Stimulated activated naive CD4-positive, alpha-beta T cell treated with Interleukin-2 at 50 U/mL for 16 hours (primary cell): ENCODE results near the gene PRODH2.

Experiments used
- DNase-seq: peaks from one replicate; lab custom pipeline; 2025; lab: John Stamatoyannopoulos, UW

Gene PRODH2

DNA sequence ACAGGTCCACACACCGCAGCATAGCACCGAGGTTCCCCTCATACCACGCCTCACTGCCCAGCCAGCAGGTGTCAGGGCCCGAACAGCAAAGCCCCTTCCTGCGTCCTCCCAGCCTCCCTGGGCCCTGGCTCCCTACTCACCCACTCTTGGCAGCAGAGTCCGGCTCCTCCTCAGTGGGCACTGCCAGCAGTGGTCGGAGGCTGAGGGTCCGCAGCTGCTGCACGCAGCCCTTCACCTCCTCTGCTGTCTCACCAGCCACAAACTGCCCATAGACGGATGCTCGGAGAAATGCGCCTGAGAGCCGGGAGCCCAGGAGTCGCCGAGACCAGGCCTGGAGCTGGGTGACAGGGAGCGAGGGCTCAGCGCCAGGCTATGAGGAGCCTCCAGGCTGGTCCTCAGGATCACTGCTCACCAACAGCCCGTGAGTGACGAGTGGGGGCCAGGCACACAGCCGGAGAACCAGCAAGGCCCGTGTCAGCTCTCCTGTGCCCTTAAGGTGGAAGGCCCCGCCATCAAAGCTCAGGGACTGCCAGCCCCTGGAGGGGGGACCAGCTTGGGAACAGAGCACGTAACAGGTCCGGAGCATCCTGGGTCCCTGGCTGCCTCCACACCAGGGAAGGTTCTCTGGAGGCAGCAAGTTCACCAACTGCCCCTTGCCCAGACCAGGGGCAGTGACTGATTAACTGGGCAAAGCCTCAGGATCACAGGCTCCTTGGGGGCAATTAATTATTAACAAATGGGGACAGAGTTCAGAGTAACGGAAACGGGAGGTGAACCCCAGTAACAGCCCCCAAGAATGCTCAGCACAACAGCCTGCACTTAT, at the start of gene PRODH2:
PRODH2 (minus strand) TSS at position 626 of the 823 bp plus-strand sequence; CDS start at position 586, 40 bp downstream.
- DNase-seq = no peak

GRCh38 chr19:35861640-35862160, 49.1 kb upstream of the PRODH2 start:
- no peak for DNase-seq

- DNase-seq = no peak
Measured at GRCh38 chr19:35860818-35861639, 48.4 kb upstream of the PRODH2 start.

DNA sequence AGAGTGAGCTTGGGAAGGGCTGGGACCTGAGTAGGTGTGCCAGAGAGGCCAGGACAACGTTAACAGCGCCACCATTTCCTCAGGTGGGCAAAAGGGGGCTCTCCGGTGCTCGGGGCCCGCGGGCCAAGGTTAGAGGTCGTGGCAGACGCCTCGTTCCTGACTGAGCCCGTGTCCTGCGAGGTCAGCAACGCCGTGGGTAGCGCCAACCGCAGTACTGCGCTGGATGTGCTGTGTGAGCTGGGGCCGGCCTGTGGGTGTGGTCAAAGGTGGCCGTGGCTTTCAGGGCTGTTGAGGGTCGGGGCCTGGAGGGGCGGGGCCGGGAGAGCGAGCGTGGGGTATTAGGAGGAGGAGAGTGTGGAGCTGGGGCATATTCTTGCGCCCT, 47.8 kb upstream of the PRODH2 start:
- no peak for DNase-seq

GRCh38 chr19:35859414-35859813, 46.8 kb upstream of the PRODH2 start:
- no peak for DNase-seq

DNA sequence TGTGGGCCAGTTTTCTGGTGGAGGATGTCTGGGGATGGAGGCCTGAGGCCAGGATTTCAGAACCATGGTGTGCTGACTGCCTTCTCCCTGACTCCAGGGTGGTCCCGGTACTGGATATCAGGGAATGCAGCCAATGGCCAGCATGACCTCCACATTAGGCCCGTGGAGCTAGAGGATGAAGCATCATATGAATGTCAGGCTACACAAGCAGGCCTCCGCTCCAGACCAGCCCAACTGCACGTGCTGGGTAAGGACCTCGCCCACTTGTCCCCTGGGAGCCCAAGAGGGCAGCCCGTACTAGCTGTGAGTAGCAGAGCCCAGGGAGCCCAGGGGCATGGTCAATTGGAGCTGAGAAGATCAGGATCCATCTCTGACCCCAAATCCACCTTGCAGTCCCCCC, 45.7 kb upstream of the PRODH2 start:
- no peak for DNase-seq

DNA sequence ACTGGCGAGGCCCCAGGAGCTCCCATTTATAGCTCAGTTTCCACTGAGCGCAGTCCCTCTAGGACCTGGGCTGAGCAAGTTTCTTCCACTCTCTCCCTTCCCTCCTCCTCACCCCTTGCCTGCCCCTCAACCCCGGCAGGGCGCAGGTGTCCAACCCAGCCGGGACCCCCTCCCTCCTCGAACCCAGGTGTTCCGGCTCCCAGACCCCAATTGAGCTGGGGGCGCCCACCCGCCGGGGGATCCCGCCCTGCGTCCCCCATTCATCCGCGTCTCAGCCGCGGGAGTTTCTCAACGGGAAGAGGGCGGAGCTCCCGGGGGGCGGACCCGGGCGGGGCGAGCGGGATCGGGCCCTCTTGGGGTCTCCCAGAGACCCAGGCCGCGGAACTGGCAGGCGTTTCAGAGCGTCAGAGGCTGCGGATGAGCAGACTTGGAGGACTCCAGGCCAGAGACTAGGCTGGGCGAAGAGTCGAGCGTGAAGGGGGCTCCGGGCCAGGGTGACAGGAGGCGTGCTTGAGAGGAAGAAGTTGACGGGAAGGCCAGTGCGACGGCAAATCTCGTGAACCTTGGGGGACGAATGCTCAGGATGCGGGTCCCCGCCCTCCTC, 44.0 kb upstream of the PRODH2 start, which contains the start of gene KIRREL2:
KIRREL2 (plus strand) TSS at position 366 of the 604 bp plus-strand sequence; CDS start at position 575, 209 bp downstream.
- peak; percentile 17 for DNase-seq

DNA sequence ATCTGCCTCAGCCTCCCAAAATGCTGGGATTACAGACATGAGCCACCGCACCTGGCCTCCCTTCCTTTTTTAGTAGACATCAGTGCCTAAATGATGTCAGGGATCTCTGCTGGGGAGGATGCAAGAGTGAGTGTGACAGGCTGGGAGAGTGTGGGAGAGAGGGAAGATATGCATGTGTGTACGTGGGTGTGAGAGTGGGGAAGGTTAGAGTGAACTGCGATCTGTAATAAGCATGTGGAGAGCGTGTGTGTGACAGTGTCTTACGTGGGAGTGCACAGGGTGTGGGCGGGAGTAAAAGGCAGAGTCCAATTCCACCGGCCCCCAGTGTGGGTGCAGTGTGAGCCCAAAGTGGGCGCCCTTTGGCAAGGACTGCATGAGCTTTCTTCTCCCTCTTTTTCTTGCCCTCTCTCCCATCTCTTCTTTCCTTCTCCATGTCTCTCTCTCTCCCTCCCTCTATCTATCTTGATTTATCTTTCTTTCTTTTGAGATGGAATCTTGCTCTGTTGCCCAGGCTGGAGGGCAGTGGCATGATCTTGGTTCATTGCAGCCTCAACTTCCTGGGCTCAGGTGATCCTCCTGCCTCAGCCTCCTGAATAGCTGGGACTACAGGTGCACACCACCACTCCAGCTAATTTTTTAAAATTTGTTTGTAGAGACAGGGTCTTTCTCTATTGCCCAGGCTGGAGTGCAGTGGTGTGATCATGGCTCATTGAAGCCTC, 40.6 kb upstream of the PRODH2 start:
- no peak for DNase-seq

DNA sequence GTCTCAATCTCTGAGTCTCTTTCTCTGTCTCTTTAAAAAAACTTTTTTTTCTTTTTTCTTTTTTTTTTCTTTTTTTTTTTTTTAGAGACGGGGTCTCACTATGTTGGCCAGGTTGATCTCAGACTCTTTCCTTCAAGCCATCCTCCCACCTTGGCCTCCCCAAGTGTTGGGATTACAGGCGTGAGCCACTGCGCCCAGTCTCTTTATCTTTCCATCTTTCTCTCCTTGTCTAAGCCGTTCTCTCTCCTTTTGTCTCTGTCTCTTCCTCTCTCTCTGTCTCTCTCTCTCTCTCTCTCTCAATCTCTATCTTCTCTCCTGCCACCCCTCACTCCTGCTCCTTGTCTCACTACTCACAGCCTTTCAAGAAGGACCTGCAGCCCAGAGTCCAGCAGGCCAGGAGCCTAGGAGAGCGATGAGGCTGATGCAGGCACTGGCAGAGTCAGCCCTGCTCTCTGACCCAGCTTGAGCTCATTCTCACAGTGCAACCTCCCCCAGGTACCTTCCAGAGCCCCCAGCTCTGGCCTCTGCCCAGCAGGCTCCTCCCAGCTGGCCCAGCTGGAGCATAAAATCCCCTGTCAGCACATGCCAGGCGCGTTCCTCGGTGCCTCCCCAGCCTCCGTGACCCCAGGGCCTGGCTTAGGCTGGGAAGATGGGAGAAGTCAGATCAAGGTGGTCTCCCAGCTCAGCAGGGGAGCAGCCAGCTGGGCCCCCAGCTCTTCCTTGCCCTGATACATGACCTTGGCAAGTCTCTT, 39.6 kb upstream of the PRODH2 start, which contains the start of gene NPHS1:
NPHS1 (minus strand) TSS at position 476 of the 752 bp plus-strand sequence. CDS start 667 bp downstream, outside the sequence.
- no peak for DNase-seq

DNA sequence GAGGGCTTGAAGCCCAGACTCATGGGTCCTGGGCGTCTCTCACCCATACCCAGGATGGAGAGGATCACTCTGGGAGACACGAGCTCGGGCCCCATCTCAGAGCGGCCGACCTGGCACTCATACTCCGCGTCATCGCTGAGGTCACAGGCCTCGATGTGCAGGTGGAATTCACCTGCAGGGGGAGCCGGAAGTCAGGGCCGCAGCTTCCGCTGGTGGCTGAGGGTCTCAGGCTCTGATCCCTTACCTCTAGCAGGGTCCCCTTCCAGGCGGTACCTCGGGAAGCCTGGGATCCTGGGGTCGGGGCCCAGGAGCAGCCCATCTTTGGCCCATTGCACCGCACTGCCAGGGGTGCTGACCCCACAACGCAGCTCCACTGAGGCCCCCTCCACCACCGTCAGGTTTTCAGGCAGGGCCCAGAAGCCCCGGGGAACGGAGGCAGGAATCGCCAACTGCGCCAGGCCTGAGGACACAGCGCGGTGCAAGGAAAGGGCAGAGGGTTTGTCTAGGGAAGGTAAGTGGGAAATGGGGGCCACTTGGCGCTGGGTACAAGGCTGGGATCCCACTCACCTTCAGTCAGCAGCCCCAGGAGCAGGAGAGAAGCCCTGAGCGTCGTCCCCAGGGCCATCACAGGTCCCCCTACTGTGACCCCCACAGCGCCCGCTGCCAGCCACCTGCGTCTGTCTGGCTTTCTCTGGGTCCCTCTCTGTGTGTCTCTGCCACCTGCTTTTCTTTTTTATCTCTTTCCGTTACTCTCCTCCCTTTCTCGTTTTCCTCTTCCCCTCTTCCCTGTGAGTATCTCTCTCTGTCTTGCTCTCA, 38.8 kb upstream of the PRODH2 start:
- no peak for DNase-seq

- no peak for DNase-seq
Measured at GRCh38 chr19:35848919-35849505, 36.4 kb upstream of the PRODH2 start.

- DNase-seq = no peak
Measured at GRCh38 chr19:35848486-35848885, 35.8 kb upstream of the PRODH2 start.

- no peak for DNase-seq
Measured at GRCh38 chr19:35847911-35848310, 35.3 kb upstream of the PRODH2 start.

DNA sequence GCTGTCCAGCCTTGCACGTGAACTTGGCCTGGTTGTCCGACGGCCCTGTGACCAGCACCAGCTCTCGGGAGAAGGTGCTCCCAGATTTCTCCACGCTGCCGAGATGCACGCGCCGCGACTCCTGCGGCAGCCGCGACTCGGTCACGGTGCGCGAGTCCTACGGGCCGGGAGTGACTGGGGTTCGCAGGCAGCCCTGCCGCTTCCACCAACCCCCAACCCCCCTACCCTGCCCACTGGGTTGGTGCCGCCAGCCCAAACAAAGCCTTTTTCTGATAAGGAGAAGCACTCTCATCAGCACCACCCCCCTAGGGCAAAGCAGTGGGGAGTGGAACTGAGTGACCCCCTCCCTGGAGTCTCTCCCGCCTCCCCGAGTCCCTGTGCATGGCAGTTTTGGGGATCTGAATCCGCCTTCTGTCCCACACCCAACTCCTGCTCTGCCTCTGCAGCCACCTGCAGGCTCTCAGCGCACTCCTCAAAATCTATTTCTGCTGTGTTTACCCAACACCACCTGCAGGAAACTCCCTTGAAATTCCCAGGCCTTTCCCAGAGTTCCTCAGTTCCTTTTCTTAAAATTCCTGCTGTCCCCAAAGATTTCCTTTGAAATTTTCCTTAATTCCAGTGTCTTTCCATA, 33.5 kb upstream of the PRODH2 start:
- DNase-seq = no peak

DNA sequence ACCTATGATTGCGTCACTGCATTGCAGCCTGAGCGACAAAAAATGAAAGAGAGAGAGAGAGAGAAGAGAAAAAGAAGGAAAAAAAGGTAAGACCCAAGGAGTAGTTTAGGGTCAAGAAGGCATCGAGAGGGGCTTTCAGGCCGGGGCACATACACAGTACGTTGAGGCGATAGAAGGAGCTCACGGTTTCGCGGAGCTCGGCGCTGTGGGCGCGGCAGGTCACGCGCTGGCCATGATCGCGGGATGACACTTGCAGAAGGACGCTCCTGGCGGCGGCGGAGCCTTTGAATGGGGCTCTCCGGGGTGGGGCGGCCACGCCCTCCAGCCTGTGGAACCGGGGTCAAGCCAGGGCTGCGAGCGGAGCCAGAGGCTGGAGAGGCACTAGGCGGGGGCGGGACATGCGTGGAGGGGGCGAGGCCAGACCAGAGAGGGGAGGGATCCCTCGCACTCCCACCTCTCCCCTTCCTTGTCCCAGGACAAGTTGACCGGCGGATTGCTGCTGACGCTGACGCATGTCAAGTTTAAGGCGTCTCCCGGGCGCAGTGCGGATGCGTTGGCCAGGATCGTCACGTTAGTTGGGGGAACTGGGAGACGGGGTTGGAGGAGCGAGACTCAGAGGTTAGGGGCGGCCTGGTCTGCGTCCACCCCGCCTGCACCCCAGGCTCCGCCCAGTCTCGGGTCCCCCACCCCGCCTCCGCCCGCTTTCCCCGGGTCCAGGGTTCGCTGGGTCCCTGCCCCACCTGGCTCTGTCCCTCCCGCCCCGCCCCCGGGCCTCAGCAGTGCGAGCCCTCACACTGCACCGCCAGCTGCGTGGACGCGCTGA, 32.8 kb upstream of the PRODH2 start:
- DNase-seq = no peak

GRCh38 chr19:35844482-35845214, 32.0 kb upstream of the PRODH2 start:
- no peak for DNase-seq

DNA sequence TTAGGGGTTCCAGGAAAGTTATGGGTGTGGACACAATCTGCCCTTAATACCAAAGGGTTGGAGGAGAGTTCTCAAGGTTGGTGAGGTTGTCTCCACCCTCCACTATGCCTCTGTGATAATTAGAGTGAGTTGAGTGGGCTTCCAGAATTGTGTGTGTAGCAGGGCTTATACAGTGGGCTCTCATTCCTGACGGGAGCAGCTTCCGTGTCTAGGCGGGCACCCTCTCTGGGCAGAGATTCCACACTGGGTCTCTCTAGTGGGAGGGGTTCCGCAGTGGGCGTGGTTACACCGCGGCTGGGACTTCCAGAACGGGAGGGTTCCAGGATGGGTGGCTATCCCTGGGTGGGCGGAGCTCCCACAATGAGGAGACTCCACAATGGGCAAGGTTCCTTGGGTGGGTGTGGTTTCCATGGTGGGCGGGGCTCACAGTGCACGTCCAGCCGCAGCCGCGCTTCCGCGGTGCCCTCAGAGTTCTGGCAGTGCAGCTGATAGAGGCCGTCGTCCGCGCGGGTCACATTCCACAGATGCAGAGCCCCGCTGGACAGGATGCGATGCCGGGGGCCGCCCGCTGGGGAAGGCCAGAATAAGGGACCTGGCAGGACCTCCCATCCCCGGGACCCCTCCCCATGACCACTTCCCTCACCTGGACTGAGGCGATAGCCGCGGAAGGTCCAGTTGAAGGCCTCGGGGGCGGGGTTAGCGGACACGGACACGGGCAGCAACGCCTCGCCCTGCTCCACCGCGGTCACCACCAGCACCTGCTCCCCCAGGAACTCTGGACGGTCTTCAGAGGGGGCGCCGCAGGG, 31.2 kb upstream of the PRODH2 start:
- DNase-seq = no peak
